ENCODE measurements around the gene DOK4.

- TF ChIP-seq CTCF (IDR thresholded peaks at IDR 0.05) (no peak), POLR2A (IDR thresholded peaks at IDR 0.05) (no peak)
These were observed 40.7 kb upstream of the DOK4 start for GRCh38 chr16:57527027-57527426.

Data from uterus (tissue), 2 donors.